OCI-LY7 (cell line): ENCODE measurements around the gene FOXA1. TPM values are rescaled to one million over a fixed set of nuclear protein-coding genes. Genes with fewer than 3 reads are reported as not detected.

Experiments
- Bru-seq: library from RNA; stranded (reverse); fragments of 400-500 nt; gene quantifications from one replicate; lab custom pipeline; 2021; lab: Mats Ljungman, UMichigan
- BruChase-seq, 2 experiments: library from RNA; stranded (reverse); fragments of 400-500 nt; gene quantifications; one replicate each; lab custom pipeline; 2021; lab: Mats Ljungman, UMichigan
- BruUV-seq: library from RNA; stranded (reverse); fragments of 400-500 nt; replicated peaks from 2 replicates; lab custom pipeline; 2021; lab: Mats Ljungman, UMichigan
- CTCF ChIA-PET: fragments of 300-600 bp; sonication (Branson Sonifier 250); formaldehyde crosslinking; loops from one replicate; lab custom pipeline; 2022; ENCODE audit warnings: antibody characterized with exemption; ENCODE audit not compliant: unreplicated experiment; lab: Charles Lee
- POLR2A ChIA-PET: fragments of 300-600 bp; sonication (Branson Sonifier 250); formaldehyde crosslinking; loops from one replicate; lab custom pipeline; 2022; ENCODE audit warnings: antibody characterized with exemption; lab: Charles Lee
- DNase-seq: peaks from one replicate; pipeline ENCODE4 v3.0.0-alpha.2; 2015; ENCODE audit warnings: low spot score
- H2AFZ ChIP-seq: fragments of 200-600 bp; sonication (generic), shearing (Covaris generic); 2 replicates; pipeline ENCODE4 v1.6.1; 2014; ENCODE audit warnings: mild to moderate bottlenecking, antibody characterized with exemption, low read length, moderate library complexity
- H3K27ac ChIP-seq: fragments of 200-600 bp; sonication (generic); 2 replicates; pipeline ENCODE4 v1.5.1; 2014; ENCODE audit warnings: mixed run types, low read depth, mild to moderate bottlenecking, moderate library complexity, low read length, inconsistent platforms; ENCODE audit not compliant: poor library complexity, severe bottlenecking
- H3K36me3 ChIP-seq: fragments of 200-600 bp; sonication (generic); 2 replicates; pipeline ENCODE4 v1.6.1; 2014; ENCODE audit warnings: mild to moderate bottlenecking, antibody characterized with exemption, low read length, moderate library complexity, mixed read lengths; ENCODE audit not compliant: insufficient read depth
- H3K4me1 ChIP-seq: fragments of 200-600 bp; sonication (generic); 2 replicates; pipeline ENCODE4 v1.5.1; 2014; ENCODE audit warnings: mild to moderate bottlenecking, low read length; ENCODE audit not compliant: insufficient read depth, poor library complexity, severe bottlenecking
- H3K4me2 ChIP-seq: fragments of 200-600 bp; sonication (generic); 2 replicates; pipeline ENCODE4 v1.6.1; 2014; ENCODE audit warnings: mild to moderate bottlenecking, low read length
- H3K4me3 ChIP-seq: fragments of 200-600 bp; sonication (generic); 2 replicates; pipeline ENCODE4 v1.5.1; 2014; ENCODE audit warnings: mild to moderate bottlenecking, low read depth, low read length; ENCODE audit not compliant: poor library complexity, severe bottlenecking
- H3K79me2 ChIP-seq: fragments of 200-600 bp; sonication (generic); 2 replicates; pipeline ENCODE4 v1.6.1; 2016; ENCODE audit warnings: low read depth, mild to moderate bottlenecking, low read length, moderate library complexity, mixed read lengths; ENCODE audit not compliant: insufficient read depth
- H3K9me2 ChIP-seq: fragments of 200-600 bp; sonication (generic); 2 replicates; pipeline ENCODE4 v1.6.1; 2016; ENCODE audit warnings: mild to moderate bottlenecking, low read length, mixed read lengths; ENCODE audit not compliant: insufficient read depth
- H3K9me3 ChIP-seq: fragments of 200-600 bp; sonication (generic); 2 replicates; pipeline ENCODE4 v1.6.1; 2014; ENCODE audit warnings: mild to moderate bottlenecking, mixed run types, low read length, mixed read lengths
- H4K20me1 ChIP-seq: fragments of 200-600 bp; sonication (generic); 2 replicates; pipeline ENCODE4 v1.6.1; 2014; ENCODE audit warnings: mild to moderate bottlenecking, antibody characterized with exemption, low read length, moderate library complexity, mixed read lengths; ENCODE audit not compliant: insufficient read depth
- CTCF ChIP-seq: fragments of 200-600 bp; sonication (generic); conservative IDR thresholded peaks from 2 replicates; pipeline ENCODE4 v1.5.1; 2014; ENCODE audit warnings: mild to moderate bottlenecking, antibody characterized with exemption, low read length, moderate library complexity, mixed read lengths
- EZH2phosphoT487 ChIP-seq: fragments of 200-600 bp; sonication (generic); IDR thresholded peaks from 2 replicates; pipeline ENCODE4 v1.6.1; 2018; ENCODE audit warnings: low read depth, borderline replicate concordance, mild to moderate bottlenecking, mixed run types, antibody characterized with exemption, low read length, moderate library complexity, mixed read lengths
- intact Hi-C: fragments of 100-400 bp; cut with micrococcal nuclease; formaldehyde crosslinking; loops from one replicate; pipeline ENCODE4 v1.10.0; 2022; ENCODE audit not compliant: unreplicated experiment
- long read RNA-seq: library from polyadenylated mRNA; stranded (forward); transcript quantifications from one replicate; pipeline ENCODE4 v2.0.0, GENCODE V29; 2022
- total RNA-seq, 2 experiments: library from RNA; depleted of rRNA in 1 of 2; stranded (reverse); fragments of >200 nt in 1 of 2; shearing (Covaris generic) in 1 of 2; gene quantifications; 2 replicates each; pipeline ENCODE4 v1.2.3, GENCODE V29; 2014 to 2022

Gene FOXA1
- total RNA-seq (2014; rRNA removed; shearing (Covaris generic)) (not detected in 2 replicates), total RNA-seq (2022) (not detected in 2 replicates), Bru-seq, nascent RNA (percentile 17 among the genes with signal in this experiment), BruChase-seq, experiment 1, labeled RNA remaining after a 6-hour chase (percentile 17 among the genes with signal in this experiment), BruChase-seq, experiment 2, labeled RNA remaining after a 2-hour chase (percentile 20 among the genes with signal in this experiment)
- long read RNA-seq, result 0 reads

DNA sequence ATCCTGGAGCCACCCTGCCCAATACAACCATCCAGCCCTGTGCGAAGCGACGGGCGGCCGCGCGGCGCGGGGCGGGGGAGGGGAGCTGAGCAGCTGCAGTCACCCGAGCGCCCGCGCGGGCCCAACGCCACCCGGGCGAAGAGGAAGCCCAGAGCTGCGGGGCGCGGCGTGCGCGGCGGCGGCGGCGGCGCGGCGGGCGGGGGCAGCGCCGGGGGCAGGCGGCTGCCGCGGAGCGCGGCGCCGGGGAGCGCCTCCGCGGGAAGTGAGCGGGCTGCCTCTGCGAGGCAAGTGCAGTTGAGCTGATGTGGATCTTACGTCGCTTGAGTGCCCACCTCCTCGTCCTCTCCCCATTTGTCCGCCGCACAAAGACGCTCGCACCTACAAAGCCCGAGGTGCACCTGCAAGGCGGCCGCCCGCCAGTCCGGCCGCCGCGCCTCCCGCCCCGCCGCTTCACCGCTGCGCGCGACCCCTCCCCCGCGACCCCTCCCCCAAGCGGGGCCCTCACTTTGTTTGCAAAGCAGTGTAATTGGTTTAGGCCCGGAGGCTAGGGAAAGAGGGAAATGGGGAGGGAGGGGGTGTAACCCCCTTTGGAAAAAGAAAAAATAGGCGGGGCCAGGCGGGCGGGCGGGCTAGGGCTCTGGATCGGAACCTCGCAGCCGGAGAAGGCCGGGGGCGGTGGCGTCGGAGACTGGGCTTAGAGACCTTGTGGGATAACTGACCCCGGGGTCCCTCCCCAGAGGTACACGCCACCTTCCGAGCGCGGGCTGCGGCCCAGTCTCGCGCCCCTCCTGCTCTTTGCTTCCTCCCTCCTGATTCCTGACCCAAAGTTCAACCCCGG is at the start of gene FOXA1, which contains the start of gene TTC6:
Gene FOXA1, minus strand, starts transcription at position 279 of the 838 bp plus-strand sequence. Its CDS starts 277 bp downstream, at position 2.
Gene TTC6, plus strand, starts transcription at position 659 of the 838 bp plus-strand sequence. CDS start 26,436 bp downstream, outside the sequence.
- no peak within 1 kb of the TSS for H3K27ac ChIP-seq
- intact Hi-C loops, result no loop called here
- H2AFZ ChIP-seq, result no peak within 1 kb of the TSS
- ChIA-PET POLR2A (no interaction called here), CTCF (no interaction called here)
- H3K4me1 ChIP-seq, result no peaks in the 10 kb centered on the region
- no peak for DNase-seq
- H3K9me2 ChIP-seq, result no peaks in the 10 kb centered on the region
- H3K36me3 ChIP-seq, result no peaks in the 10 kb centered on the region
- BruUV-seq, result no TSS peak
- no peaks in the 10 kb centered on the region for H4K20me1 ChIP-seq
- TF ChIP-seq EZH2phosphoT487, result no peak
- TF ChIP-seq CTCF, result no peak
- no peak within 1 kb of the TSS for H3K4me3 ChIP-seq
- no peaks in the 10 kb centered on the region for H3K79me2 ChIP-seq
- H3K9me3 ChIP-seq, result 0 out of 2 replicates have a peak, but pooled peaks cover 4% of the 10 kb centered on the region
- H3K4me2 ChIP-seq, result no peak within 1 kb of the TSS

DNA sequence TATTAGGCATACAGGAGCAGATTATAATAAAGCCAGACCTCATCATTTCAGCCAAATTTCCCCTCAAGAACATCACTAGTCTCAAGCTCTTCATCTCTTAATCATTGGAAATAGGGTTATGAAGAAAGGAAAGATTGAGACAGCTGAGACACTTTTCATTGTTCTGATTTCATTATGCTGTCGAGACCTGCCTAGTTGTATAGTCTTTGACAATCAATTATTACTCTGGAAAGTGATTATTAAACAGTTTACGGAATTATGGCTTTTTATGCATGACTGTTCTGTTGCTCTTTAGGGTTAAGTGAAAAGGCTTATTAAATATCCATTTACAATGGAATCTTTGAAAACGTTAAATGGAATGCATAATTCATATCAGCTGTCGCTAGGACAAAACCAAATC is 48.7 kb upstream of the FOXA1 start:
- intact Hi-C loops, result no loop called here
- Histone ChIP-seq H3K4me2 (no peak overlapping the region), H4K20me1 (no peaks in the 10 kb centered on the region), H2AFZ (no peak overlapping the region), H3K4me3 (no peak overlapping the region), H3K27ac (no peak overlapping the region), H3K4me1 (no peaks in the 10 kb centered on the region), H3K9me3 (no peaks in the 10 kb centered on the region), H3K9me2 (no peaks in the 10 kb centered on the region), H3K36me3 (no peaks in the 10 kb centered on the region), H3K79me2 (no peaks in the 10 kb centered on the region)
- ChIA-PET CTCF (no interaction called here), POLR2A (interaction anchor here (1.2 kb wide), 1 partner anchor 16 kb away, joined by 4 read pairs; no protein-coding TSS in a partner anchor)
- TF ChIP-seq EZH2phosphoT487, result no peak
- TF ChIP-seq CTCF, result no peak
- BruUV-seq, result no TSS peak
- no peak for DNase-seq
